Measurements from ENCODE around the gene MTNR1A. TPM values are rescaled to one million over a fixed set of nuclear protein-coding genes. Genes with fewer than 3 reads are reported as not detected.
A peak's percentile ranks its signal among the peaks of the same experiment; 100 is the strongest.

The MTNR1A gene
- total RNA-seq (2014; rRNA removed; shearing (Covaris generic); ENCODE audit: low replicate concordance), result 0.20 TPM in 1 of 2 replicates, not detected in the other

GRCh38 chr4:186554914-186555827, at the start of gene MTNR1A:
Gene MTNR1A (minus strand): TSS chr4:186555567. CDS start chr4:186555365, 202 bp downstream.
- in situ Hi-C loops (cut with HindIII; ENCODE audit: low pct_unique_long_range_greater_than_20kb, low sequenced_read_pairs), result no loop called here
- peak; percentile 45 for DNase-seq (ENCODE audit: low read depth)

DNA sequence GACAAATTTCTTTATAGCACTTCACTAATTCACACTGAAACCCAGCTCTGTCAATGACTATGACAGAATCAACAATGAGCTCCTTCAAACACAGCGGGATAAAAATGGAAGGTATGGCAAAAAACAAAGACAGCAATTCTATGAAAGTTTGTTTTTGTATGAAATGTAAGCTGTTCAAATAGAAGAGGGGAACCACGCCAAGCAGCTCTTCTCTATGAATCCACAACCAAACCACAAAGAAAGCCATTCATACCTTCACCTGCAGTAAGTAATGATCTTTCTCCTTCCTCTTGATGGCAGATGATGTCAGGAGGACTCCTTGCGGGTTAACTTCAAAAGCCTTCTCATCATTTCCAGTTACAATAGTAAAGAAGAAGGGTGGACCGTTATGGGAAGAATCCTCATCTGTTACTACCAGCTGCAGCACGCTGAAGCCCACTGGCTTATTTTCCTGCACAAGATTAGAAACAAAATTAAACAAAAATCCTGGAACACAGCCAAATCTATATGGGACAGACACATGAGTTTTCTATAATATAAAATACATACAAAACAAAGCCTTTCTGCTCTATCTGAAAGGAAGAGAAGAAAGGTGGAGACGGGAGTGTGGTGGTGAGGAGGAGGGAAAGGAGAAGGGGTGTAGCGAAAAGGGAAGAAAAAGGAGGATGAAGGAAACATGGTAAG, 48.9 kb upstream of the MTNR1A start:
- DNase-seq (ENCODE audit: low read depth), result no peak
- in situ Hi-C loops (cut with HindIII; ENCODE audit: low pct_unique_long_range_greater_than_20kb, low sequenced_read_pairs), result no loop called here

- DNase-seq (ENCODE audit: low read depth), result no peak
- in situ Hi-C loops (cut with HindIII; ENCODE audit: low pct_unique_long_range_greater_than_20kb, low sequenced_read_pairs), result no loop called here
Observed at GRCh38 chr4:186602978-186603377, 47.6 kb upstream of the MTNR1A start.

DNA sequence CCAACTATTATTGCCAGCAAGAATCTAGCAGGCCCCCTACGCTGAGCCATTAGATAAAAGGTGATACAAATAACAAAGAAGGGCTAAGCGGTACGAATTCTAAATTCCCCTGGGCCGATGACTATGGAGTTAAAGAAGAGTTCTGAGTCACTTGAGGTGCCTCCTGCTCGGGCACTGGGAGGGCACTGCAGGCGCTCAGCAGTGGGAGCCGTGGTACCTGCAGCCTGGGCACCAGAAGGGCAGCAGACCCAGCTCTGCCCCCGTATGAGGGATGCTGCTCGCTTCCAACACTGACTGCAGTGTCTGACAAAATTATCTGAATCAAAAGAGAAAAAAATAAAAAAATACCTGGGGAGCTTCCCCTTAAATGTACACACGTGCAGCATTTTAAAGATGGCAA, 44.1 kb upstream of the MTNR1A start:
- in situ Hi-C loops (cut with HindIII; ENCODE audit: low pct_unique_long_range_greater_than_20kb, low sequenced_read_pairs), result no loop called here
- DNase-seq (ENCODE audit: low read depth), result no peak

- no peak for DNase-seq (ENCODE audit: low read depth)
- in situ Hi-C loops (cut with HindIII; ENCODE audit: low pct_unique_long_range_greater_than_20kb, low sequenced_read_pairs), result no loop called here
Observed at GRCh38 chr4:186598686-186599085, 43.3 kb upstream of the MTNR1A start.

GRCh38 chr4:186596850-186597390, 41.6 kb upstream of the MTNR1A start:
- DNase-seq (ENCODE audit: low read depth), result no peak
- in situ Hi-C loops (cut with HindIII; ENCODE audit: low pct_unique_long_range_greater_than_20kb, low sequenced_read_pairs), result no loop called here

- no peak for DNase-seq (ENCODE audit: low read depth)
- in situ Hi-C loops (cut with HindIII; ENCODE audit: low pct_unique_long_range_greater_than_20kb, low sequenced_read_pairs), result no loop called here
Observed at GRCh38 chr4:186596346-186596745, 41.0 kb upstream of the MTNR1A start.

- no peak for DNase-seq (ENCODE audit: low read depth)
- in situ Hi-C loops (cut with HindIII; ENCODE audit: low pct_unique_long_range_greater_than_20kb, low sequenced_read_pairs), result no loop called here
Observed at GRCh38 chr4:186593587-186593973, 38.2 kb upstream of the MTNR1A start.

DNA sequence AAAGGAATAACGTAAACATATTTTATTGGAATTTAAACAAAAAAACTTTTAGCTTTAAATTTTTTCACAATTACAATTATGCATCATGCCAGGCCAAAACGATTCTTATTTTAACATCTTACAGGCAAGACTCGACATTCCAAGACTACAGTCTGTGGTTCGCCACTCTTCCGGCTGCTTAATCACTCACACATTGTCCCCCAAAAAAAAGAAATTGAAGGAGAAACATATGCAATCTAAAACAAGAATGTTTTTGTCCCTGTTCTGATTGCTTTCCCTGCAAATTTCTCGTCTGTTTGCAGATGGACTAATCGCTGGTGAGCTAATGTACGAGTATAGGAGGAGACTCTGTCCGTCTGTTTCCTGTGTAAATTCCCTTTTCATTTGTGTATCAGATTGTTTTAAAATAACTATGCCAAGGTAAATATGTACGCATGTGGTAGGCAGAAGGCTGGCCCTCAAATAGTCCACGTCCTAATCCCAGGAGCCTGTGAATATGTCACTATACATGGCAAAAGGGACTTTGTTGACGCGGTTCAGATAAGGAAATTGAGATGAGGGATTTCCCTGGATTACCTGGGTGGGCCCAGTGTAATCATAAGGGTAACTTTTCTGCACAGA, 37.7 kb upstream of the MTNR1A start:
- in situ Hi-C loops (cut with HindIII; ENCODE audit: low pct_unique_long_range_greater_than_20kb, low sequenced_read_pairs), result no loop called here
- DNase-seq (ENCODE audit: low read depth), result no peak

- DNase-seq (ENCODE audit: low read depth), result no peak
- in situ Hi-C loops (cut with HindIII; ENCODE audit: low pct_unique_long_range_greater_than_20kb, low sequenced_read_pairs), result no loop called here
Observed at GRCh38 chr4:186592445-186592844, 37.1 kb upstream of the MTNR1A start.

- DNase-seq (ENCODE audit: low read depth), result no peak
- in situ Hi-C loops (cut with HindIII; ENCODE audit: low pct_unique_long_range_greater_than_20kb, low sequenced_read_pairs), result no loop called here
Observed at GRCh38 chr4:186591651-186592050, 36.3 kb upstream of the MTNR1A start.

DNA sequence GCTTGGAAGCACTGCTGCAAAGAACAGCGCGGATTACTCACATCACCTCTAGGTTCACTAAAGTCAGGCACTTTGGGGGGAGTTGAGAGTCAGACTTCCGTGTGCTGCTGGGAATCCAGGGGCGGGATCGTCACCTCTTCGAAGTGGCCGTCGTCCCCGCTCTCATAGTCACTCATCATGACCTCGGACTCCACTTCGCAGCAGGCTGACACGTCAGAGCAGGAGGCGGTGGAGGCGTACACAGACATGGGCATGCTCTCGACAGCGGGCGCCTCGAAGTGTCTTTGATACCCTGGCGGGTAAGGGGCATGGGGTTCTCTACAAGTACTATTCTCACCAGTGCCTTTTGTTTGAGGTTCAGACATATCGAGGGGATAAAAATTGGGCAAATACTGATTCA, 33.1 kb upstream of the MTNR1A start:
- in situ Hi-C loops (cut with HindIII; ENCODE audit: low pct_unique_long_range_greater_than_20kb, low sequenced_read_pairs), result no loop called here
- no peak for DNase-seq (ENCODE audit: low read depth)

DNA sequence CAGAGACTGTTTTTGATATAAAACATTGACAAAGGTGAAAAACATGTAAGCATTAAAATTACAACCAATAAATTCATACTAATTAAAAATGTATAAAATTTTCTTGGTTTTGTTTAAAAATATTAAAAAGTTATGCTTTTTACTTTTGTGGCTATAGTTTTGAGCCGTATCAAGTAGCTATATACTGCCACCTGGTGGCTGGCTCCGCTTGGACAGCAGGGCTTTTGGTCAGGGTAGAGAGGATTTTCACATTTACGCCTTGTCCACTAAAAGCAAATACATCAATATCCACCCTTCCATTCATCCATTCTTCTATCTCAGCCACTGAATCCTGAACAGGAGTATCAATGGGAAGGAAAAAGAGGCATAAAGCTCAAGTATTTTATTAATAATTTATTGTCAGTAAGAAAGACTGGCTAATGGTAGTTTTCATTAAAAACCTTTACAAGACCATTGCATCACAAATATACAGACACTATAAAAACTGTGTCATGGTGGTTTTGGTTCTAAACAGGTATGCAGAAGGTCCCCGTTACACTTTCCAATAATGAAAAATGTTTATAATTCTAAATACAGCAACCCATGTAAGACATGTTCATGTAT, 32.1 kb upstream of the MTNR1A start:
- peak; percentile 27 for DNase-seq (ENCODE audit: low read depth)
- in situ Hi-C loops (cut with HindIII; ENCODE audit: low pct_unique_long_range_greater_than_20kb, low sequenced_read_pairs), result no loop called here

DNA sequence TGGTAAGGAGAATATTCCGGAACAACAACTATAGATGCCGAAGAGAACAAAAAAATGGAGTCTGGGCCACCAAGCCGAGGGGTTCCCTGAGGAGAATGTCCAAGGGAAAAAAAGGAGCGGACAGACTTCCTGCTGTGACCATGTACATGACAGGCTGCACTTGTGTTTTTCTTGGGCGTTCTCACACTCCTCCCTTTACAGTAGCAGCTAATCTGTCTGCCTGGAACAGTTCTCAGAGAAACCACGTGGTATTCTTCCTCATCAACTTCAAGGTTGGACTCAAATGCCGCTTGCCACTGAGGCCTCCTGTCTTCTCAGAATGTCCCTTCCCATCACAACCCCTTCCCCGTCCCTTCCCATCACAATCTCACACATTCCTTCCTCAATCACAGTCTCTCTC, 30.8 kb upstream of the MTNR1A start:
- DNase-seq (ENCODE audit: low read depth), result no peak
- in situ Hi-C loops (cut with HindIII; ENCODE audit: low pct_unique_long_range_greater_than_20kb, low sequenced_read_pairs), result no loop called here

- DNase-seq (ENCODE audit: low read depth), result no peak
- in situ Hi-C loops (cut with HindIII; ENCODE audit: low pct_unique_long_range_greater_than_20kb, low sequenced_read_pairs), result no loop called here
Observed at GRCh38 chr4:186584912-186585311, 29.5 kb upstream of the MTNR1A start.

DNA sequence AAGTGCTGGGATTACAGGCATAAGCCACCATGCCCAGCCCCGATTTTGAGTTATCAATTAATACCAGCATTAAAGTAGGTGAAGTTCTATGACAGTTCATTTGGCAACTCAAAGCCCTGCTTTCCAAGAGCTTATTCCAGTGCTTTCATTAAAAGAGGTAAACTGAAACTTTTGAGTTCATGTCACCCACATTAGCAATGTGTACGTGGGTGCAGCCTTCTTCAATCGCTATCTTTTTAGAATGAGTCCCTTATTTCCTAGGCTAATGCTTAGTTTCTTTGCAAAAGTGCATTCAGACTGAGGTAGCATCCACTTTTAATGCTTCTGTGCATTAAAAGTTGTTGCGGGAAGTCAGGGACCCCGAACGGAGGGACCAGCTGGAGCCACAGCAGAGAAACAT, 26.1 kb upstream of the MTNR1A start:
- DNase-seq (ENCODE audit: low read depth), result no peak
- in situ Hi-C loops (cut with HindIII; ENCODE audit: low pct_unique_long_range_greater_than_20kb, low sequenced_read_pairs), result no loop called here

DNA sequence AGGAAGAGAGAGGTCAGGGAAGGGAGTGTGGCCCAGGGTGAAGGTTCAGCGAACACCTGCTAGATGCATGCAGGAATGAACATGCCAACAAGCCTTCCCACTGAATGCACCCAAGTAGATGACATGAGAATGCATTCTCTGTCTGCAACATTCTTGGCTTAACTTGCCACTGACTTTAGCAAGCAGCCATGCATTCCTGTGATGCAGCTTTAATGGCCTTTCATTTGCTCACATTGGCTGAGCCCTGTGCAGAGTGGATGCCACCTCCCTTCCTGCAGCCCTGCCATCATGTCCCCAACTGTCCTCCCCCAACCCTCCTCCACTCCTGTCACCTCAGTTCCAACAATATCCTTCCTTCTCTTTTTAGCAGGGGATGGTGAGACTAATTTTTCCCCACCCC, 25.3 kb upstream of the MTNR1A start:
- in situ Hi-C loops (cut with HindIII; ENCODE audit: low pct_unique_long_range_greater_than_20kb, low sequenced_read_pairs), result no loop called here
- no peak for DNase-seq (ENCODE audit: low read depth)

DNA sequence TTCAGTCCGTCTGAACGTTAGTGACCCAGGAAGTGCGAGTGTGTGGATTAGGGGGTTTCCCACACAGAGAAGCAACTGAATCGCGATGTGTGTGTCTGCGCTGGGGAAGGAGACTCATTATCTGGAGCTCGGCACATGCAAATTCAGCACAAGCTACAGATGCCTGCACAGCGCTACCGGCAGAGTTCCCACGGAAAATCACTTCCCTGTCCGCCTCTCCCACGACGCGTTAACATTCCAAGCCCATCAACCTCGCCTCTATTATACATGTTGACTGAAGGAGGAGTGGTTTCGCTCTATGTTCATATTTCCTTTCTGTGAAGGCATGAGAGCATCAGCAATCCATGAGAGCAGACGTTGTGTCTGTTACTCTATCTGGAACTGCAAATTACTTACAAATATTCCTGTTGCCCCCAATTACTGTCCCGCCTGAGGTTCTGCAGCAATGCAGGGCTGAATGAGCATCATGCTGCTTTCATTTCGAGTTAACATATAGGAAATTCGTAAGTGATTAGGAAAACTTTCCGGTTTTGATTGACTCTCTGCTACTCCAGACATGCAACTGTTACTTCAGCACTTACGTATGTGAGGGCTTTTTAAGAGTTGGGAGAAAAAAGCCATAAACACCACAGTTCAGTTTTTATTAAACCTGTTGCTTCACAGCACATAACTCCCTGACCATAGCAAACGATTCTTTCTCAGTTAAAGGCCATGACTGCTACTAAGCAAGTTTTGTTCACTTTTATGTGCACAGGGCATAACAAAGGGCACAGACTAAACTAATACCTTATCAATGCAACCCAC, 15.0 kb upstream of the MTNR1A start:
- in situ Hi-C loops (cut with HindIII; ENCODE audit: low pct_unique_long_range_greater_than_20kb, low sequenced_read_pairs), result no loop called here
- peak; percentile 78 for DNase-seq (ENCODE audit: low read depth)
